BE2C (cell line): ENCODE data around the gene TBL1Y. TPM values are rescaled to one million over a fixed set of nuclear protein-coding genes. Genes with fewer than 3 reads are reported as not detected.
"Not testable (repeated sequence)": the region's sequence is repeated elsewhere in the genome, so short reads cannot be mapped to it uniquely, and the experiment has no call there.

Experiments
- DNase-seq: peaks from one replicate; pipeline ENCODE4 v3.0.0-alpha.2; 2020
- H3K27me3 ChIP-seq: fragments of 250-450 bp; sonication (Bioruptor Pico); 2 replicates; pipeline ENCODE4 v1.5.1; 2020; ENCODE audit warnings: mild to moderate bottlenecking
- H3K36me3 ChIP-seq: fragments of 250-450 bp; sonication (Bioruptor Pico); 2 replicates; pipeline ENCODE4 v1.5.1; 2020; ENCODE audit warnings: mild to moderate bottlenecking
- H3K4me1 ChIP-seq: fragments of 250-450 bp; sonication (Bioruptor Pico); 2 replicates; pipeline ENCODE4 v1.5.1; 2020
- H3K4me3 ChIP-seq: 2 replicates; pipeline ENCODE4 v1.5.1; 2011; ENCODE audit warnings: low read depth, low read length
- H3K9me3 ChIP-seq: fragments of 250-450 bp; sonication (Bioruptor Pico); 2 replicates; pipeline ENCODE4 v1.5.1; 2020
- CTCF ChIP-seq: IDR thresholded peaks from 2 replicates; pipeline ENCODE4 v1.5.1; 2012; ENCODE audit warnings: mild to moderate bottlenecking, low read depth, low read length
- polyA plus RNA-seq: library from polyadenylated mRNA; unstranded; fragments of >200 nt; gene quantifications from one replicate; pipeline ENCODE4 v1.2.1, GENCODE V29; 2012; ENCODE audit warnings: low read depth, missing spikeins; ENCODE audit not compliant: insufficient read length, insufficient read depth

Gene TBL1Y
- polyA plus RNA-seq: not detected

- no peaks in the 10 kb centered on the region for H3K9me3 ChIP-seq
- no peak for DNase-seq
- TF ChIP-seq CTCF: no peak
- H3K4me1 ChIP-seq: no peaks in the 10 kb centered on the region
- H3K4me3 ChIP-seq: no peak within 1 kb of the TSS
- no peaks in the 10 kb centered on the region for H3K27me3 ChIP-seq
- H3K36me3 ChIP-seq: no peaks in the 10 kb centered on the region
These were observed at the start of gene TBL1Y for GRCh38 chrY:6910372-6911252. Gene TBL1Y (plus strand): TSS chrY:6910697. CDS start chrY:7025085, 114,388 bp downstream.

- Histone ChIP-seq H3K4me1 (no peaks in the 10 kb centered on the region), H3K4me3 (no peak overlapping the region), H3K36me3 (no peaks in the 10 kb centered on the region), H3K9me3 (no peaks in the 10 kb centered on the region), H3K27me3 (no peaks in the 10 kb centered on the region)
- DNase-seq: no peak
- TF ChIP-seq CTCF: no peak
These were observed 16.0 kb upstream of the TBL1Y start for GRCh38 chrY:6894496-6894895.

GRCh38 chrY:6895236-6895635 lies 15.3 kb upstream of the TBL1Y start:
- no peak for TF ChIP-seq CTCF
- no peaks in the 10 kb centered on the region for H3K27me3 ChIP-seq
- no peak overlapping the region for H3K4me3 ChIP-seq
- H3K4me1 ChIP-seq: no peaks in the 10 kb centered on the region
- H3K36me3 ChIP-seq: no peaks in the 10 kb centered on the region
- no peaks in the 10 kb centered on the region for H3K9me3 ChIP-seq
- DNase-seq: no peak

GRCh38 chrY:6902116-6902515 lies 8.4 kb upstream of the TBL1Y start:
- H3K4me1 ChIP-seq, H3K36me3 ChIP-seq, H3K27me3 ChIP-seq, DNase-seq, H3K4me3 ChIP-seq, H3K9me3 ChIP-seq: not testable (repeated sequence)

GRCh38 chrY:6907591-6907990 lies 2.9 kb upstream of the TBL1Y start:
- no peaks in the 10 kb centered on the region for H3K27me3 ChIP-seq
- no peak for TF ChIP-seq CTCF
- DNase-seq: no peak
- H3K36me3 ChIP-seq: no peaks in the 10 kb centered on the region
- H3K9me3 ChIP-seq: no peaks in the 10 kb centered on the region
- H3K4me3 ChIP-seq: no peak overlapping the region
- no peaks in the 10 kb centered on the region for H3K4me1 ChIP-seq

- H3K4me1 ChIP-seq, H3K4me3 ChIP-seq, H3K9me3 ChIP-seq, DNase-seq, H3K36me3 ChIP-seq, H3K27me3 ChIP-seq: not testable (repeated sequence)
These were observed 2.5 kb upstream of the TBL1Y start for GRCh38 chrY:6908021-6908420.

- no peak for TF ChIP-seq CTCF
- DNase-seq: no peak
- no peak overlapping the region for H3K4me3 ChIP-seq
- H3K36me3 ChIP-seq: no peaks in the 10 kb centered on the region
- H3K9me3 ChIP-seq: no peaks in the 10 kb centered on the region
- no peaks in the 10 kb centered on the region for H3K27me3 ChIP-seq
- no peaks in the 10 kb centered on the region for H3K4me1 ChIP-seq
These were observed 1.4 kb upstream of the TBL1Y start for GRCh38 chrY:6909118-6909521.
